Aorta (tissue), 5 donors: ENCODE results near the gene AGAP1. TPM values are rescaled to one million over a fixed set of nuclear protein-coding genes. Genes with fewer than 3 reads are reported as not detected.

Experiments used
- ATAC-seq: fragments of 200-7000 bp; cut with Tn5 transposase; one replicate; pipeline ENCODE4 v1.9.1; 2022; ENCODE audit warnings: moderate library complexity; ENCODE audit not compliant: low FRiP score
- DNase-seq, 2 donors: peaks; one replicate each; pipeline ENCODE4 v3.0.0-alpha.2; 2020
- H3K27ac ChIP-seq, 2 donors: one replicate each; pipeline ENCODE4 v1.5.1; 2013; ENCODE audit warnings: low read length in 2 of 2, mild to moderate bottlenecking in 2 of 2, moderate library complexity in 2 of 2, control low read depth in 1 of 2, inconsistent platforms in 1 of 2, low read depth in 1 of 2
- H3K27me3 ChIP-seq, 2 donors: one replicate each; pipeline ENCODE4 v1.6.1; 2013; ENCODE audit warnings: control low read depth in 1 of 2, low read length in 1 of 2, mild to moderate bottlenecking in 1 of 2, moderate library complexity in 1 of 2; ENCODE audit not compliant: insufficient read depth in 2 of 2, control insufficient read depth in 1 of 2
- H3K36me3 ChIP-seq, 2 donors: one replicate each; pipeline ENCODE4 v1.6.1; 2013; ENCODE audit warnings: control low read depth in 1 of 2, low read length in 1 of 2, mild to moderate bottlenecking in 1 of 2; ENCODE audit not compliant: insufficient read depth in 2 of 2, control insufficient read depth in 1 of 2
- H3K4me1 ChIP-seq, 2 donors: one replicate each; pipeline ENCODE4 v1.6.1; 2013; ENCODE audit warnings: low read length in 2 of 2, control low read depth in 1 of 2, mild to moderate bottlenecking in 1 of 2, moderate library complexity in 1 of 2; ENCODE audit not compliant: insufficient read depth in 2 of 2, control insufficient read depth in 1 of 2
- H3K4me3 ChIP-seq, 2 donors: one replicate each; pipeline ENCODE4 v1.5.1; 2013; ENCODE audit warnings: low read length in 2 of 2, control low read depth in 1 of 2, mild to moderate bottlenecking in 1 of 2
- H3K9me3 ChIP-seq: one replicate; pipeline ENCODE4 v1.6.1; 2013; ENCODE audit warnings: mild to moderate bottlenecking, low read length; ENCODE audit not compliant: control insufficient read depth
- WGBS, 2 donors: extraction: QIAGEN DNeasy Blood & Tissue Kit; methylation state at CpG; one replicate each; pipeline ENCODE4 v1.1.7; 2013; 5-methylcytosine and 5-hydroxymethylcytosine counted together
- intact Hi-C, 2 donors: fragments of 100-400 bp; cut with DNase I; formaldehyde crosslinking; loops; one replicate each; pipeline versions ENCODE4 v1.14.2 to v1.15.0; 2022
- polyA plus RNA-seq, 2 donors: library from polyadenylated mRNA; stranded (reverse); fragments of 200-250 nt; gene quantifications; one replicate each; pipeline ENCODE4 v1.2.3, GENCODE V29; 2013
- total RNA-seq, 2 donors: library from RNA; stranded (reverse); fragmentation: NEBNext Ultra II Directional; extraction: Animal tissue kit (Norgen Biotek cat#: 25700); gene quantifications; one replicate each; pipeline ENCODE4 v1.2.1, GENCODE V29; 2021
- donor health status: healthy with polysubstance abuse.
- donor health status: Bipolar disorder and iron deficiency.
- donor health status: DM: no; HTN: no; CAD: no.
- donor health status: DM: no; HTN: no; CAD: no.
- donor health status: DM: yes; HTN: yes; CAD: no.

The AGAP1 gene
- total and polyA plus RNA-seq, 4 donors: 3.0 to 32.7 (median 12.7) TPM

DNA sequence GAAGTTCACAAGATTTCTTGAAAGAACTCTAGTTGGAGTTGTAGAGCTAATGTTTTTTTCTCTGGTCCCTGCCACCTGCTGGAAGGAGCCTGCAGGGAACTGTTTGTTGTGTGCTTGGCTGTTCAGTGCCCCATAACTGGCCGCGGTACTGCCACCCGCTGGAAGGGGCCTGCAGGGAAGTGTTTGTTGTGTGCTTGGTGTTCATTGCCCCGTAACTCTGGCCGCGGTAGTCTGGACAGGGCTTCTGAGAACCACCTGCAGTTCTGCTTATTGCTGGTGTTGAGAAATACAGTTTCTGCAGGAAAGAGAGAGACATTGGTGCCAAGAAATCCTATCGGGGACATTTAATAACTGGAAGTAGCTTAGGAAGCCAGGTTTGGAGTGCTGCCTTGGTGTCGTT, 58.1 kb downstream of the AGAP1 start:
- H3K27me3 ChIP-seq: no peaks in the 10 kb centered on the region
- WGBS, 2 donors: 31 to 37% methylated on average over 8 of the region's 8 CpGs
- H3K4me1 ChIP-seq: no peaks in the 10 kb centered on the region
- H3K27ac ChIP-seq: no peak overlapping the region
- DNase-seq: peak in 1 of 2 donors; percentile 54
- H3K9me3 ChIP-seq: no peaks in the 10 kb centered on the region
- intact Hi-C loops: no loop called here
- no peak for ATAC-seq
- H3K4me3 ChIP-seq: no peak overlapping the region
- no peaks in the 10 kb centered on the region for H3K36me3 ChIP-seq

DNA sequence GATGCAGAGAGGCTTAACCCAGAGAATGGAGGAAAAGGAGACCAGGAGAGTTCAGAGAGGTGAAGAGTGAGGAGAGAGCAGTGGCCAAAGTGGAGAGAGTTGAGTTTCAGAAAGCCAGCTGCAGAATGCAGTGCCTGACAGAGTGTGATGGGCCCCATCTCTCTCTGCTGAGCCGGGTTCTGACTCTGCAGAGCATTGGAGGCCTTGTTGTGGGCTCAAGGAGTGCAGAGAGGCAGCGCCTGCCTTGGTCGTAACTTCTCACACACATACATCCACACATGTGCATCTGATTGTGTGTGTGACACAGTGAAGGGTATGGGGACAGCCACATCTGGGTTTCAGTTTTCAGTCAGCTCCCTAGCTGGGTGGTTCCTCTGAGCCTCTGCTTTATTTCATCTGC, 58.8 kb downstream of the AGAP1 start:
- Histone ChIP-seq H3K4me1 (no peaks in the 10 kb centered on the region), H3K27ac (no peak overlapping the region)
- intact Hi-C loops: no loop called here

GRCh38 chr2:235553291-235553690, 59.4 kb downstream of the AGAP1 start:
- DNase-seq (no peak), ATAC-seq (no peak)
- H3K27ac ChIP-seq: no peak overlapping the region
- no peaks in the 10 kb centered on the region for H3K4me1 ChIP-seq
- whole genome bisulfite sequencing, 2 donors: 92 to 93% methylated on average over 6 of the region's 6 CpGs
- intact Hi-C loops: no loop called here
- H3K9me3 ChIP-seq: no peaks in the 10 kb centered on the region
- no peaks in the 10 kb centered on the region for H3K36me3 ChIP-seq
- H3K4me3 ChIP-seq: no peak overlapping the region
- no peaks in the 10 kb centered on the region for H3K27me3 ChIP-seq

More for the DNA sequence above, 58.8 kb downstream of the AGAP1 start:
- no peaks in the 10 kb centered on the region for H3K9me3 ChIP-seq
- no peak overlapping the region for H3K4me3 ChIP-seq
- 89 to 91% methylated on average over 3 of the region's 3 CpGs for WGBS, 2 donors
- DNase-seq (peak in 1 of 2 donors; percentile 49), ATAC-seq (no peak)
- no peaks in the 10 kb centered on the region for H3K27me3 ChIP-seq
- H3K36me3 ChIP-seq: no peaks in the 10 kb centered on the region

GRCh38 chr2:235553696-235554100, 59.9 kb downstream of the AGAP1 start:
- H3K4me3 ChIP-seq: no peak overlapping the region
- no peaks in the 10 kb centered on the region for H3K4me1 ChIP-seq
- no peaks in the 10 kb centered on the region for H3K9me3 ChIP-seq
- DNase-seq (peak in 1 of 2 donors; percentile 41), ATAC-seq (no peak)
- no peak overlapping the region for H3K27ac ChIP-seq
- intact Hi-C loops: no loop called here
- no peaks in the 10 kb centered on the region for H3K27me3 ChIP-seq
- WGBS, 2 donors: 91 to 93% methylated on average over 13 of the region's 13 CpGs
- no peaks in the 10 kb centered on the region for H3K36me3 ChIP-seq

DNA sequence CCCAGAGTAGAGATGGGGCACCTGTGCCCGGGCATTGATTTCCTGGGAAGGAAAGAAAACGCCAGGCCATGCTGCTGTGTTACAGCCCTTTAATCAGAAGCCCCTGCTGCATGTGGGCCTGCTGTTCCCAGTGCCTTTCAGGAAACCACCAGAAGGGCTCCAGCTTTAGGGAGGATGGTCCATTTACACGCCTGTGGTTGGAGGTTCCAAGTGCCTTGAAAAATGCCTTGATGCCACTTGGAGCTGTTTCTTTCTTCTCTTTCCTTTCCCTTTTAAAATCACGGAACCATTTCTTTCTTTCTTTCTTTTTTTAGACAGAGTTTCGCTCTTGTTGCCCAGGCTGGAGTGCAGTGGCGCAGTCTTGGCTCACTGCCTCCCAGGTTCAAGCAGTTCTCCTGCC, 60.5 kb downstream of the AGAP1 start:
- Histone ChIP-seq H3K9me3 (no peaks in the 10 kb centered on the region), H3K4me1 (no peaks in the 10 kb centered on the region), H3K36me3 (no peaks in the 10 kb centered on the region), H3K27me3 (no peaks in the 10 kb centered on the region), H3K27ac (no peak overlapping the region), H3K4me3 (no peak overlapping the region)
- 95 to 96% methylated on average over 6 of the region's 6 CpGs for WGBS, 2 donors
- ATAC-seq (no peak), DNase-seq (peak in 1 of 2 donors; percentile 32)
- intact Hi-C loops: no loop called here

- H3K9me3 ChIP-seq: no peaks in the 10 kb centered on the region
- no peak overlapping the region for H3K4me3 ChIP-seq
- no peak overlapping the region for H3K27ac ChIP-seq
- no peaks in the 10 kb centered on the region for H3K4me1 ChIP-seq
- 92 to 96% methylated on average over 9 of the region's 9 CpGs for WGBS, 2 donors
- ATAC-seq: no peak
- peak in 1 of 2 donors; percentile 68 for DNase-seq
- intact Hi-C loops: no loop called here
- H3K36me3 ChIP-seq: no peaks in the 10 kb centered on the region
- H3K27me3 ChIP-seq: no peaks in the 10 kb centered on the region
Observed at GRCh38 chr2:235554936-235555335, 61.1 kb downstream of the AGAP1 start.

GRCh38 chr2:235555371-235555770, 61.5 kb downstream of the AGAP1 start:
- DNase-seq (peak; percentile 57 to 72), ATAC-seq (no peak)
- H3K27me3 ChIP-seq: no peaks in the 10 kb centered on the region
- intact Hi-C loops: no loop called here
- H3K36me3 ChIP-seq: no peaks in the 10 kb centered on the region
- no peak overlapping the region for H3K4me3 ChIP-seq
- H3K27ac ChIP-seq: no peak overlapping the region
- no peaks in the 10 kb centered on the region for H3K9me3 ChIP-seq
- H3K4me1 ChIP-seq: no peaks in the 10 kb centered on the region
- WGBS, 2 donors: 88 to 90% methylated on average over 6 of the region's 6 CpGs

GRCh38 chr2:235556086-235556485, 62.2 kb downstream of the AGAP1 start:
- intact Hi-C loops: no loop called here
- ATAC-seq: no peak

DNA sequence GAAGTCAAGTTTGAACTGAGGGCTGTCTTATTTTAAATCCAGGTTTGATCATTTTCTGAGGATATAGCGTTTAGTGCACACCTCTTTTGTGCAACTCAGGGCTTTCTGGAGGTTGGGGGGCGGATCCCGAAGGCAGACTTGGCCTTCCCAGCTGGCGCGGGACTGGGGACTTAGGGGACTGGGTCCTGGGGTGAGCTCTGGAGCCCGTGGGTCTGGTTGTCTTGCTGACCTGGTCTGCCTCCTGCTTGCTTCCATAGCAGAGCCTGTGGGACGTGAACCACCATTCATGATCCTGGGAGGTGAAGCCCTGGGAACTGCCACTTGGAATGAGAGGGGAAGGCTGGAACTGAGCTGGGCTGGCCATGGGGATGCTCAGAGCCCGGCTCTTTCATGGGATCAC, 63.1 kb downstream of the AGAP1 start:
- Histone ChIP-seq H3K4me3 (no peak overlapping the region), H3K27ac (no peak overlapping the region), H3K4me1 (no peaks in the 10 kb centered on the region), H3K36me3 (no peaks in the 10 kb centered on the region), H3K27me3 (no peaks in the 10 kb centered on the region), H3K9me3 (no peaks in the 10 kb centered on the region)
- no peak for ATAC-seq
- peak in 1 of 2 donors; percentile 62 for DNase-seq
- 95 to 97% methylated on average over 8 of the region's 8 CpGs for WGBS, 2 donors
- intact Hi-C loops: no loop called here

More at GRCh38 chr2:235556086-235556485, 62.2 kb downstream of the AGAP1 start:
- H3K4me3 ChIP-seq: no peak overlapping the region
- 94 to 96% methylated on average over 3 of the region's 3 CpGs for WGBS, 2 donors
- no peaks in the 10 kb centered on the region for H3K36me3 ChIP-seq
- H3K27me3 ChIP-seq: no peaks in the 10 kb centered on the region
- no peaks in the 10 kb centered on the region for H3K9me3 ChIP-seq
- H3K27ac ChIP-seq: no peak overlapping the region
- peak in 1 of 2 donors; percentile 44 for DNase-seq
- H3K4me1 ChIP-seq: no peaks in the 10 kb centered on the region
